K562 (cell line): ENCODE data around the gene PREB. TPM values are rescaled to one million over a fixed set of nuclear protein-coding genes. Genes with fewer than 3 reads are reported as not detected.
A peak's percentile ranks its signal among the peaks of the same experiment; 100 is the strongest.

Experiments
- ATAC-seq: fragments of 200-7000 bp; cut with Tn5 transposase; 3 replicates; pipeline ENCODE4 v1.9.1; 2020; ENCODE audit warnings: moderate library complexity
- BruUV-seq: library from RNA; stranded (reverse); fragments of 400-500 nt; replicated peaks from 2 replicates; lab custom pipeline; 2021; lab: Mats Ljungman, UMichigan
- CTCF ChIA-PET: fragments of 300-600 bp; formaldehyde crosslinking; extraction: SDS; loops from one replicate; lab custom pipeline; 2021; ENCODE audit warnings: low intra/inter-chr PET ratio; lab: Yijun Ruan, JAX
- POLR2A ChIA-PET: fragments of 300-600, 350-650 bp; sonication (Branson Sonifier 250); formaldehyde crosslinking; extraction: SDS; loops from one replicate; lab custom pipeline; 2021; ENCODE audit warnings: antibody characterized with exemption, inconsistent platforms; lab: Yijun Ruan, JAX
- DNase-seq, 4 experiments: peaks; one replicate each; pipeline versions ENCODE4 v3.0.0 to v3.0.0-alpha.2; 2011 to 2018; ENCODE audit warnings: low spot score in 3 of 4, mixed read lengths in 3 of 4; ENCODE audit errors: extremely low read depth in 1 of 4
- FAIRE-seq: peaks from 2 replicates; lab custom pipeline; 2011; peaks lifted over from hg19 to GRCh38; lab: Jason Lieb, UNC
- H2AFZ ChIP-seq: 2 replicates; pipeline ENCODE4 v1.6.0; 2011; ENCODE audit warnings: low read depth, low read length, control low read depth, inconsistent platforms
- H3K27ac ChIP-seq: fragments of 200-600 bp; 3 replicates; pipeline ENCODE4 v1.8.0; 2011; ENCODE audit warnings: low read depth, mild to moderate bottlenecking, control low read depth, inconsistent platforms, low read length, moderate library complexity, mixed read lengths; ENCODE audit errors: extremely low read depth
- H3K27me3 ChIP-seq, 2 experiments: fragments of 300-600 bp in 1 of 2; 2 replicates in 1 of 2; 3 replicates in 1 of 2; pipeline versions ENCODE4 v1.6.0 to v1.8.0; 2011; ENCODE audit warnings: inconsistent platforms in 2 of 2, low read length in 2 of 2, mild to moderate bottlenecking in 1 of 2, mixed read lengths in 1 of 2, moderate library complexity in 1 of 2; ENCODE audit not compliant: control insufficient read depth in 2 of 2, insufficient read depth in 2 of 2
- H3K36me3 ChIP-seq: fragments of 300-600 bp; 3 replicates; pipeline ENCODE4 v1.8.0; 2011; ENCODE audit warnings: mild to moderate bottlenecking, low read length, inconsistent platforms; ENCODE audit not compliant: control insufficient read depth, insufficient read depth
- H3K4me1 ChIP-seq, 2 experiments: fragments of 200-600 bp in 1 of 2; replicated peaks in 1 of 2; 2 replicates in 1 of 2; 3 replicates in 1 of 2; pipeline versions ENCODE4 v1.5.1 to v1.8.0; 2011; ENCODE audit warnings: inconsistent platforms in 2 of 2, low read length in 2 of 2, mild to moderate bottlenecking in 1 of 2, mixed read lengths in 1 of 2, moderate library complexity in 1 of 2; ENCODE audit not compliant: control insufficient read depth in 2 of 2, insufficient read depth in 2 of 2
- H3K4me2 ChIP-seq: 2 replicates; pipeline ENCODE4 v1.6.1; 2011; ENCODE audit warnings: low read length, control low read depth, inconsistent platforms, mixed read lengths; ENCODE audit not compliant: insufficient read depth
- H3K4me3 ChIP-seq: fragments of 200-600 bp; sonication (generic), shearing (Covaris generic); 2 replicates; pipeline ENCODE4 v1.5.1; 2016; ENCODE audit warnings: control low read depth, inconsistent platforms
- H3K79me2 ChIP-seq: fragments of 200-600 bp; 3 replicates; pipeline ENCODE4 v1.8.0; 2011; ENCODE audit warnings: low read length, inconsistent platforms; ENCODE audit not compliant: control insufficient read depth, insufficient read depth
- H3K9ac ChIP-seq, 2 experiments: 2 replicates each; pipeline versions ENCODE4 v1.6.0 to v1.6.1; 2011; ENCODE audit warnings: low read depth in 2 of 2, low read length in 2 of 2, control low read depth in 1 of 2, inconsistent platforms in 1 of 2, mild to moderate bottlenecking in 1 of 2, mixed read lengths in 1 of 2; ENCODE audit not compliant: insufficient read depth in 1 of 2
- H3K9me1 ChIP-seq: one replicate; pipeline ENCODE4 v1.6.0; 2011; ENCODE audit warnings: inconsistent platforms, mild to moderate bottlenecking, low read length, moderate library complexity; ENCODE audit not compliant: control insufficient read depth, insufficient read depth
- H3K9me3 ChIP-seq: replicated peaks from 2 replicates; pipeline ENCODE4 v1.5.1; 2011; ENCODE audit warnings: low read depth, low read length, inconsistent platforms; ENCODE audit not compliant: control insufficient read depth, insufficient read depth
- H4K20me1 ChIP-seq: replicated peaks from 2 replicates; pipeline ENCODE4 v1.6.1; 2011; ENCODE audit warnings: low read length, inconsistent platforms, mixed read lengths; ENCODE audit not compliant: control insufficient read depth, insufficient read depth
- DIDO1 ChIP-seq: fragments of 450-650 bp; IDR thresholded peaks from 2 replicates; pipeline ENCODE4 v1.6.1; 2016; ENCODE audit warnings: low read depth, missing biosample characterization, missing genetic modification characterization
- EGR1 ChIP-seq: fragments of 450-650 bp; conservative IDR thresholded peaks from 2 replicates; pipeline ENCODE4 v1.6.1; 2017; ENCODE audit warnings: mild to moderate bottlenecking
- EZH2 ChIP-seq: IDR thresholded peaks from 2 replicates; pipeline ENCODE4 v1.6.1; 2012; ENCODE audit warnings: low read depth, mild to moderate bottlenecking, inconsistent platforms, low read length, borderline replicate concordance
- GATAD2A ChIP-seq: fragments of 450-650 bp; IDR thresholded peaks from 2 replicates; pipeline ENCODE4 v1.6.1; 2017
- KDM5B ChIP-seq: fragments of 200-600 bp; sonication (generic); IDR thresholded peaks from 2 replicates; pipeline ENCODE4 v1.6.1; 2012; ENCODE audit warnings: low read depth, mild to moderate bottlenecking, moderate library complexity, low read length, control low read depth, inconsistent platforms; ENCODE audit not compliant: insufficient replicate concordance
- MYBL2 ChIP-seq, 2 experiments: fragments of 450-650 bp in 1 of 2; sonication (generic) in 1 of 2; formaldehyde crosslinking in 1 of 2; IDR thresholded peaks; 2 replicates each; pipeline versions ENCODE4 v1.6.1 to v1.8.1; 2017 to 2022; ENCODE audit warnings: borderline replicate concordance in 1 of 2, inconsistent platforms in 1 of 2, low read depth in 1 of 2, mild to moderate bottlenecking in 1 of 2, missing genetic modification reagents in 1 of 2, moderate library complexity in 1 of 2
- ZNF431 ChIP-seq: sonication (generic); formaldehyde crosslinking; IDR thresholded peaks from 2 replicates; pipeline ENCODE4 v1.8.0; 2022; ENCODE audit warnings: mild to moderate bottlenecking, missing genetic modification reagents
- ZNF695 ChIP-seq: fragments of 450-650 bp; formaldehyde crosslinking; IDR thresholded peaks from 2 replicates; pipeline ENCODE4 v1.4.0; 2020; ENCODE audit warnings: mild to moderate bottlenecking, moderate library complexity
- WGBS: fragments of 100-300 bp; shearing (Covaris generic); methylation state at CpG from one replicate; pipeline ENCODE4 v1.1.6; 2016; ENCODE audit warnings: low coverage, mixed read lengths; ENCODE audit not compliant: insufficient coverage; ENCODE audit errors: missing lambda C conversion rate; 5-methylcytosine and 5-hydroxymethylcytosine counted together
- in situ Hi-C: fragments of 300-500 bp; cut with MboI; formaldehyde crosslinking; loops from 4 replicates; pipeline ENCODE4 v1.15.0; 2018; ENCODE audit warnings: inconsistent platforms, mixed read lengths
- intact Hi-C: fragments of 100-400 bp; cut with micrococcal nuclease; formaldehyde crosslinking; loops from 2 replicates; pipeline ENCODE4 v1.14.2; 2022
- polyA plus RNA-seq, 8 experiments: library from polyadenylated mRNA; depleted of rRNA in 4 of 8; stranded (reverse) in 5 of 8; unstranded in 3 of 8; fragments of >200 nt; fragmentation: Nextera tagmentation in 2 of 8; fragmentation: Illumina TruSeq in 1 of 8; extraction: Ambion mirVana in 2 of 8; extraction: Trizol in 1 of 8; gene quantifications; 2 replicates each; pipeline versions ENCODE4 v1.2.1 to v1.2.3, GENCODE V29; 2011 to 2014; ENCODE audit warnings: inconsistent platforms in 1 of 8, missing spikeins in 1 of 8
- total RNA-seq, 7 experiments: library from RNA; depleted of rRNA in 6 of 7; stranded (reverse); fragments of >200 nt in 6 of 7; fragmentation: Illumina TruSeq in 2 of 7; extraction: Trizol in 2 of 7; gene quantifications; 2 replicates each; pipeline versions ENCODE4 v1.2.1 to v1.2.3, GENCODE V29; 2011 to 2021; ENCODE audit warnings: low replicate concordance in 1 of 7
- TF ChIP-seq, protein P1 (sequence below): fragments of 450-650 bp; IDR thresholded peaks from 2 replicates; pipeline ENCODE4 v1.6.1; 2017; ENCODE audit warnings: antibody characterized with exemption
- TF ChIP-seq, protein P2 (sequence below): sonication (generic); formaldehyde crosslinking; IDR thresholded peaks from 2 replicates; pipeline ENCODE4 v1.8.1; 2023; ENCODE audit warnings: mild to moderate bottlenecking, missing genetic modification reagents, moderate library complexity
- TF ChIP-seq, protein P3 (sequence below): sonication (generic); formaldehyde crosslinking; IDR thresholded peaks from 2 replicates; pipeline ENCODE4 v1.8.1; 2023; ENCODE audit warnings: mild to moderate bottlenecking, missing genetic modification reagents
- TF ChIP-seq, protein P4 (sequence below): fragments of 450-650 bp; IDR thresholded peaks from 2 replicates; pipeline ENCODE4 v1.6.1; 2016; ENCODE audit warnings: antibody characterized with exemption
- TF ChIP-seq, protein P5 (sequence below): sonication (generic); formaldehyde crosslinking; IDR thresholded peaks from 2 replicates; pipeline ENCODE4 v1.8.1; 2022; ENCODE audit warnings: missing genetic modification reagents

Gene PREB
- total and polyA plus RNA-seq, 9 of the 15 experiments (the other 6 are each of a cell fraction or from before 2014, with no cell fraction given), result 35.1 to 84.2 (median 67.2) TPM

DNA sequence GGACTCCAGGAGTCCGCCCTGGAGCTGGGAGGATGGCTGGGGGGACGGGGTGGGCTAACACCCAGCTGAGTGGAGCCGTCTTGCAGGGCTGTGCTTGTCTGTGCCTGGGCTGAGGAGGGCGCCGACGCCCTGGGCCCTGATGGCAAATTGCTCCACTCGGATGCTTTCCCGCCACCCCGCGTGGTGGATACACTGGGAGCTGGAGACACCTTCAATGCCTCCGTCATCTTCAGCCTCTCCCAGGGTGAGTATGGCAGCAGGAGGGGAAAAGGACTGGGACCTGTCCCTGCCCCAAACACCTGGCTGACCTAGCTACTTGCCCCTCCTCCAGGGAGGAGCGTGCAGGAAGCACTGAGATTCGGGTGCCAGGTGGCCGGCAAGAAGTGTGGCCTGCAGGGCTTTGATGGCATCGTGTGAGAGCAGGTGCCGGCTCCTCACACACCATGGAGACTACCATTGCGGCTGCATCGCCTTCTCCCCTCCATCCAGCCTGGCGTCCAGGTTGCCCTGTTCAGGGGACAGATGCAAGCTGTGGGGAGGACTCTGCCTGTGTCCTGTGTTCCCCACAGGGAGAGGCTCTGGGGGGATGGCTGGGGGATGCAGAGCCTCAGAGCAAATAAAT lies 35.0 kb downstream of the PREB start:
- ChIA-PET CTCF (interaction anchor here (0.6 to 3.1 kb wide), 6 partner anchors 70 to 204 kb away, joined by 4 to 27 read pairs (median 12); no protein-coding TSS in a partner anchor), POLR2A (interaction anchor here (0.7 kb wide), 1 partner anchor 48 kb away, joined by 3 read pairs; the partner anchor contains the start of gene AGBL5)
- H3K4me2 ChIP-seq, result no peak overlapping the region
- DNase-seq, result no peak
- intact Hi-C loops, result loop anchor here (5.0 kb wide), 2 partner anchors 113 to 203 kb away; partner anchors contain the start of genes ATRAID and SLC5A6
- no peaks in the 10 kb centered on the region for H3K79me2 ChIP-seq
- no peak overlapping the region for H2AFZ ChIP-seq
- H3K27ac ChIP-seq, result no peak overlapping the region
- FAIRE-seq, result no peak
- H3K36me3 ChIP-seq, result no peaks in the 10 kb centered on the region
- H3K9ac ChIP-seq, result peak overlapping the region in 1 of 2 experiments; percentile 50; a peak in 2 of 4 replicates
- no peaks in the 10 kb centered on the region for H4K20me1 ChIP-seq
- H3K4me3 ChIP-seq, result no peak overlapping the region
- no peaks in the 10 kb centered on the region for H3K9me3 ChIP-seq
- H3K9me1 ChIP-seq, result no peaks in the 10 kb centered on the region
- BruUV-seq, result no TSS peak
- H3K4me1 ChIP-seq, result peaks cover 14 to 34% of the 10 kb centered on the region in 2 experiments; a peak in 4 of 5 replicates
- no peak for ATAC-seq
- no peaks in the 10 kb centered on the region for H3K27me3 ChIP-seq
- in situ Hi-C loops, result loop anchor here (5.0 kb wide), 2 partner anchors 93 to 183 kb away; partner anchors contain the start of gene TRIM54
- WGBS, result 76% methylated on average over 11 of the region's 19 CpGs
- no peak for TF ChIP-seq KDM5B
- no peak for TF ChIP-seq DIDO1 (tag)
- TF ChIP-seq, protein P1, sequence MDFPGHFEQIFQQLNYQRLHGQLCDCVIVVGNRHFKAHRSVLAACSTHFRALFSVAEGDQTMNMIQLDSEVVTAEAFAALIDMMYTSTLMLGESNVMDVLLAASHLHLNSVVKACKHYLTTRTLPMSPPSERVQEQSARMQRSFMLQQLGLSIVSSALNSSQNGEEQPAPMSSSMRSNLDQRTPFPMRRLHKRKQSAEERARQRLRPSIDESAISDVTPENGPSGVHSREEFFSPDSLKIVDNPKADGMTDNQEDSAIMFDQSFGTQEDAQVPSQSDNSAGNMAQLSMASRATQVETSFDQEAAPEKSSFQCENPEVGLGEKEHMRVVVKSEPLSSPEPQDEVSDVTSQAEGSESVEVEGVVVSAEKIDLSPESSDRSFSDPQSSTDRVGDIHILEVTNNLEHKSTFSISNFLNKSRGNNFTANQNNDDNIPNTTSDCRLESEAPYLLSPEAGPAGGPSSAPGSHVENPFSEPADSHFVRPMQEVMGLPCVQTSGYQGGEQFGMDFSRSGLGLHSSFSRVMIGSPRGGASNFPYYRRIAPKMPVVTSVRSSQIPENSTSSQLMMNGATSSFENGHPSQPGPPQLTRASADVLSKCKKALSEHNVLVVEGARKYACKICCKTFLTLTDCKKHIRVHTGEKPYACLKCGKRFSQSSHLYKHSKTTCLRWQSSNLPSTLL, result no peak
- TF ChIP-seq, protein P2, sequence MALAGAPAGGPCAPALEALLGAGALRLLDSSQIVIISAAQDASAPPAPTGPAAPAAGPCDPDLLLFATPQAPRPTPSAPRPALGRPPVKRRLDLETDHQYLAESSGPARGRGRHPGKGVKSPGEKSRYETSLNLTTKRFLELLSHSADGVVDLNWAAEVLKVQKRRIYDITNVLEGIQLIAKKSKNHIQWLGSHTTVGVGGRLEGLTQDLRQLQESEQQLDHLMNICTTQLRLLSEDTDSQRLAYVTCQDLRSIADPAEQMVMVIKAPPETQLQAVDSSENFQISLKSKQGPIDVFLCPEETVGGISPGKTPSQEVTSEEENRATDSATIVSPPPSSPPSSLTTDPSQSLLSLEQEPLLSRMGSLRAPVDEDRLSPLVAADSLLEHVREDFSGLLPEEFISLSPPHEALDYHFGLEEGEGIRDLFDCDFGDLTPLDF, result no peak
- TF ChIP-seq ZNF695 (CRISPR knock-in tag), result no peak
- TF ChIP-seq MYBL2 (IDR thresholded peaks at IDR 0.05; ENCODE audit: low read depth), result no peak
- no peak for TF ChIP-seq MYBL2 (CRISPR knock-in tag; IDR thresholded peaks at IDR 0.05; ENCODE audit: borderline replicate concordance)
- TF ChIP-seq EZH2, result no peak
- TF ChIP-seq GATAD2A, result no peak
- no peak for TF ChIP-seq ZNF431 (CRISPR knock-in tag)
- TF ChIP-seq, protein P3, sequence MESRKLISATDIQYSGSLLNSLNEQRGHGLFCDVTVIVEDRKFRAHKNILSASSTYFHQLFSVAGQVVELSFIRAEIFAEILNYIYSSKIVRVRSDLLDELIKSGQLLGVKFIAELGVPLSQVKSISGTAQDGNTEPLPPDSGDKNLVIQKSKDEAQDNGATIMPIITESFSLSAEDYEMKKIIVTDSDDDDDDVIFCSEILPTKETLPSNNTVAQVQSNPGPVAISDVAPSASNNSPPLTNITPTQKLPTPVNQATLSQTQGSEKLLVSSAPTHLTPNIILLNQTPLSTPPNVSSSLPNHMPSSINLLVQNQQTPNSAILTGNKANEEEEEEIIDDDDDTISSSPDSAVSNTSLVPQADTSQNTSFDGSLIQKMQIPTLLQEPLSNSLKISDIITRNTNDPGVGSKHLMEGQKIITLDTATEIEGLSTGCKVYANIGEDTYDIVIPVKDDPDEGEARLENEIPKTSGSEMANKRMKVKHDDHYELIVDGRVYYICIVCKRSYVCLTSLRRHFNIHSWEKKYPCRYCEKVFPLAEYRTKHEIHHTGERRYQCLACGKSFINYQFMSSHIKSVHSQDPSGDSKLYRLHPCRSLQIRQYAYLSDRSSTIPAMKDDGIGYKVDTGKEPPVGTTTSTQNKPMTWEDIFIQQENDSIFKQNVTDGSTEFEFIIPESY, result no peak
- TF ChIP-seq, protein P4, sequence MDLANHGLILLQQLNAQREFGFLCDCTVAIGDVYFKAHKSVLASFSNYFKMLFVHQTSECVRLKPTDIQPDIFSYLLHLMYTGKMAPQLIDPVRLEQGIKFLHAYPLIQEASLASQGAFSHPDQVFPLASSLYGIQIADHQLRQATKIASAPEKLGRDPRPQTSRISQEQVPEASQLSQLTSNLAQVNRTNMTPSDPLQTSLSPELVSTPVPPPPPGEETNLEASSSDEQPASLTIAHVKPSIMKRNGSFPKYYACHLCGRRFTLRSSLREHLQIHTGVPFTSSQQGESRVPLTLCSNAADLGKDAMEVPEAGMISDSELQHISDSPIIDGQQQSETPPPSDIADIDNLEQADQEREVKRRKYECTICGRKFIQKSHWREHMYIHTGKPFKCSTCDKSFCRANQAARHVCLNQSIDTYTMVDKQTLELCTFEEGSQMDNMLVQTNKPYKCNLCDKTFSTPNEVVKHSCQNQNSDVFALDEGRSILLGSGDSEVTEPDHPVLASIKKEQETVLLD, result no peak
- TF ChIP-seq, protein P5, sequence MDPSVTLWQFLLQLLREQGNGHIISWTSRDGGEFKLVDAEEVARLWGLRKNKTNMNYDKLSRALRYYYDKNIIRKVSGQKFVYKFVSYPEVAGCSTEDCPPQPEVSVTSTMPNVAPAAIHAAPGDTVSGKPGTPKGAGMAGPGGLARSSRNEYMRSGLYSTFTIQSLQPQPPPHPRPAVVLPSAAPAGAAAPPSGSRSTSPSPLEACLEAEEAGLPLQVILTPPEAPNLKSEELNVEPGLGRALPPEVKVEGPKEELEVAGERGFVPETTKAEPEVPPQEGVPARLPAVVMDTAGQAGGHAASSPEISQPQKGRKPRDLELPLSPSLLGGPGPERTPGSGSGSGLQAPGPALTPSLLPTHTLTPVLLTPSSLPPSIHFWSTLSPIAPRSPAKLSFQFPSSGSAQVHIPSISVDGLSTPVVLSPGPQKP (CRISPR knock-in tag), result no peak
- TF ChIP-seq EGR1, result no peak
